ENCODE data around the gene IQCK. TPM values are rescaled to one million over a fixed set of nuclear protein-coding genes. Genes with fewer than 3 reads are reported as not detected.
A peak's percentile ranks its signal among the peaks of the same experiment; 100 is the strongest.

The IQCK gene
- total RNA-seq, 1 experiment from 2014 or later, result 15.3 TPM

- DNase-seq (ENCODE audit: low read depth), result no peak
These were observed 86.7 kb downstream of the IQCK start for GRCh38 chr16:19804538-19805323.

GRCh38 chr16:19805459-19806162 lies 87.5 kb downstream of the IQCK start:
- DNase-seq (ENCODE audit: low read depth), result no peak

GRCh38 chr16:19808061-19808641 lies 90.1 kb downstream of the IQCK start:
- DNase-seq (ENCODE audit: low read depth), result no peak

- peak; percentile 39 for DNase-seq (ENCODE audit: low read depth)
These were observed 91.1 kb downstream of the IQCK start for GRCh38 chr16:19809121-19809635.

- DNase-seq (ENCODE audit: low read depth), result no peak
These were observed 91.6 kb downstream of the IQCK start for GRCh38 chr16:19809693-19810092.

- DNase-seq (ENCODE audit: low read depth), result peak; percentile 75
These were observed 93.0 kb downstream of the IQCK start for GRCh38 chr16:19810817-19811731.

GRCh38 chr16:19812986-19813385 lies 94.9 kb downstream of the IQCK start:
- DNase-seq (ENCODE audit: low read depth), result no peak

GRCh38 chr16:19815418-19815817 lies 97.3 kb downstream of the IQCK start:
- DNase-seq (ENCODE audit: low read depth), result no peak

GRCh38 chr16:19817122-19817521 lies 99.1 kb downstream of the IQCK start:
- no peak for DNase-seq (ENCODE audit: low read depth)

- DNase-seq (ENCODE audit: low read depth), result no peak
These were observed 99.8 kb downstream of the IQCK start for GRCh38 chr16:19817875-19818274.

- no peak for DNase-seq (ENCODE audit: low read depth)
These were observed 104.5 kb downstream of the IQCK start for GRCh38 chr16:19822533-19822932.

- DNase-seq (ENCODE audit: low read depth), result no peak
These were observed 105.3 kb downstream of the IQCK start for GRCh38 chr16:19823322-19823721.

- no peak for DNase-seq (ENCODE audit: low read depth)
These were observed 106.1 kb downstream of the IQCK start for GRCh38 chr16:19824216-19824615.

- no peak for DNase-seq (ENCODE audit: low read depth)
These were observed 112.0 kb downstream of the IQCK start for GRCh38 chr16:19829844-19830692.

GRCh38 chr16:19830902-19831560 lies 113.0 kb downstream of the IQCK start:
- DNase-seq (ENCODE audit: low read depth), result no peak

- peak; percentile 78 for DNase-seq (ENCODE audit: low read depth)
These were observed 113.6 kb downstream of the IQCK start for GRCh38 chr16:19831678-19832077.

GRCh38 chr16:19833176-19833575 lies 115.1 kb downstream of the IQCK start:
- DNase-seq (ENCODE audit: low read depth), result no peak

GRCh38 chr16:19833581-19833980 lies 115.5 kb downstream of the IQCK start:
- DNase-seq (ENCODE audit: low read depth), result no peak

GRCh38 chr16:19835196-19835595 lies 117.1 kb downstream of the IQCK start:
- no peak for DNase-seq (ENCODE audit: low read depth)

GRCh38 chr16:19835968-19836421 lies 117.9 kb downstream of the IQCK start:
- no peak for DNase-seq (ENCODE audit: low read depth)

All from RPMI7951 (cell line).